Measurements from ENCODE around the gene TM4SF4. TPM values are rescaled to one million over a fixed set of nuclear protein-coding genes. Genes with fewer than 3 reads are reported as not detected.

The TM4SF4 gene
- polyA plus RNA-seq, 1 donor from 2014 or later = not detected

- H3K9me3 ChIP-seq (ENCODE audit: low read length) = no peaks in the 10 kb centered on the region
These were observed 32.0 kb downstream of the TM4SF4 start for GRCh38 chr3:149506540-149506939.

DNA sequence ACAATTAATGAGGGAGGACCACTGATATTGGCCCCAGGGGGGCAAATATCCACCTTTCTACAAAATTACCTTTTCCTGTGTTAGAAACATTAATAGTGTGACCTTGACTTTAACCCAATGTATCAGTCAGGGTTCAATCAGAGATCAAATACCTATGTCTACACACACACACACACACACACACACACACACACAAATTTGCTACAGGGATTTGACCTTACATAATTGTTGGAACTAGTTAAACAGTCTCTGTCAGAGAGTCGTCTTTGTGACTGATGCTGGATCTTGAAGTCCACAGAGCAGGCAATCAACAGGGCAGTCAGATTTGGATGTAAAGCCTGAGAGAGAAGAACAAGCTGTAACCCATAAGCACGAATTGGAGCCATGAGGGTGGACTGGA, 32.5 kb downstream of the TM4SF4 start:
- H3K79me2 ChIP-seq (replicated peaks; ENCODE audit: insufficient read depth, low read length) = no peaks in the 10 kb centered on the region
- H3K9ac ChIP-seq (ENCODE audit: low read length) = no peak overlapping the region
- H3F3A ChIP-seq (ENCODE audit: insufficient read depth, low read length, poor library complexity, severe bottlenecking) = no peaks in the 10 kb centered on the region
- H3K9me2 ChIP-seq (ENCODE audit: insufficient read depth, low read length) = no peaks in the 10 kb centered on the region
- no peak overlapping the region for H2AFZ ChIP-seq (ENCODE audit: low read depth, low read length)
- no peaks in the 10 kb centered on the region for H4K20me1 ChIP-seq (ENCODE audit: insufficient read depth)
- no peak overlapping the region for H3K27ac ChIP-seq (ENCODE audit: low read length)
- no peak overlapping the region for H3K4me2 ChIP-seq (ENCODE audit: low read length)
- TF ChIP-seq MXI1 (conservative IDR thresholded peaks at IDR 0.05; ENCODE audit: poor library complexity, severe bottlenecking) (no peak), CTCF (IDR thresholded peaks at IDR 0.05; ENCODE audit: poor library complexity, severe bottlenecking) (no peak), EP300 (conservative IDR thresholded peaks at IDR 0.05; ENCODE audit: poor library complexity, severe bottlenecking) (no peak), EZH2 (IDR thresholded peaks at IDR 0.05; ENCODE audit: borderline replicate concordance, insufficient read depth, low read length, poor library complexity, severe bottlenecking) (no peak), TAF1 (IDR thresholded peaks at IDR 0.05; ENCODE audit: low read depth) (no peak), POLR2AphosphoS5 (IDR thresholded peaks at IDR 0.05) (no peak), RAD21 (conservative IDR thresholded peaks at IDR 0.05) (no peak)
- H3K9me3 ChIP-seq (ENCODE audit: low read length) = no peaks in the 10 kb centered on the region
- no peaks in the 10 kb centered on the region for H3K36me3 ChIP-seq (ENCODE audit: insufficient read depth, low read length)
- no peaks in the 10 kb centered on the region for H3K27me3 ChIP-seq (ENCODE audit: insufficient read depth, low read depth, low read length)
- no peak overlapping the region for H3K4me3 ChIP-seq (ENCODE audit: low read length)

More at GRCh38 chr3:149506540-149506939, 32.0 kb downstream of the TM4SF4 start:
- H4K20me1 ChIP-seq (ENCODE audit: insufficient read depth) = no peaks in the 10 kb centered on the region
- H3K36me3 ChIP-seq (ENCODE audit: insufficient read depth, low read length) = no peaks in the 10 kb centered on the region
- no peaks in the 10 kb centered on the region for H3K27me3 ChIP-seq (ENCODE audit: insufficient read depth, low read depth, low read length)
- H3F3A ChIP-seq (ENCODE audit: insufficient read depth, low read length, poor library complexity, severe bottlenecking) = no peaks in the 10 kb centered on the region
- H3K4me2 ChIP-seq (ENCODE audit: low read length) = no peak overlapping the region
- H2AFZ ChIP-seq (ENCODE audit: low read depth, low read length) = no peak overlapping the region
- H3K9ac ChIP-seq (ENCODE audit: low read length) = no peak overlapping the region
- H3K9me2 ChIP-seq (ENCODE audit: insufficient read depth, low read length) = no peaks in the 10 kb centered on the region
- H3K79me2 ChIP-seq (replicated peaks; ENCODE audit: insufficient read depth, low read length) = no peaks in the 10 kb centered on the region
- TF ChIP-seq MXI1 (conservative IDR thresholded peaks at IDR 0.05; ENCODE audit: poor library complexity, severe bottlenecking) (no peak), EP300 (conservative IDR thresholded peaks at IDR 0.05; ENCODE audit: poor library complexity, severe bottlenecking) (no peak), TAF1 (IDR thresholded peaks at IDR 0.05; ENCODE audit: low read depth) (no peak), SMC3 (conservative IDR thresholded peaks at IDR 0.05; ENCODE audit: poor library complexity) (no peak), POLR2AphosphoS5 (IDR thresholded peaks at IDR 0.05) (no peak), RAD21 (conservative IDR thresholded peaks at IDR 0.05) (no peak), EZH2 (IDR thresholded peaks at IDR 0.05; ENCODE audit: borderline replicate concordance, insufficient read depth, low read length, poor library complexity, severe bottlenecking) (no peak)
- H3K4me3 ChIP-seq (ENCODE audit: low read length) = no peak overlapping the region
- no peak overlapping the region for H3K27ac ChIP-seq (ENCODE audit: low read length)

DNA sequence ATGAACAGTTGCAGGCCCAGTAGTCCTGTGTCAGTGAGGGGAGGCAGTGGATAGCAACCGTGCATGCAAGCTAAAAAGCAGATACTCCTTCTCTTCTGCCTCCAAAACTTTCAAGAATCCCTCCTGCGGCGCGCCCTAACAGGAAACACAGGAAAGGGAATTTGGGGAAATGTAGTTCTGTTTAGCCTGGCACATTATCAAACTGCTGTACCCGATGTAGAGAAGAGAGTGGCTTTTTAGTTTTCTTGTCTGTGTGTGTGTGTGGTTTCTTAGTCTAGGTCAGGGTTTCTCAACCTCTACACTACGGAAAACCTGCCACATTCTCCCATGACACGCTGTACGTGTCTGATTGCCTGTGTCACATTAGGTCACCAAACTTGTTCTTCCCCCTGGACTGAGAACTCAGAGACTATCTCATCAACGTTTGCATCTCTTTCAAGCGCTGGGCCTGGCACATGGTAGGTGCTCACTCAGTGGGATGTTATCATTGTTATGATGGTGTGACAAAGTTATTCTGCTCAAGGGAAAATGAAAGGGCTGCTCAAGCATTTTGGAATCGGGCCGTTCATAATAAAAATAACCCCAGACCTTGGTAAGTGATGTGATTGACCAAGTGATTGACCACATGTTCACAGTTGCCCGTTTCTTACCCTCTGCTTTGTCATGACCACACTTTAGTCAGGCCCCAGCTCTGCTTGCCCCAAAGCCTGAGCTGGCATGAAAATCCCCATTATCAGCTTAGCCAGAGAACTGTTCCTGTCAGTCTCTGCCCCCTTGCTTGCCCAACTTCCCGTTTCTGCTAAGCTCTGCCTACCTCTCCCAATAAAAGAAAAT, 33.2 kb downstream of the TM4SF4 start:
- H3K9me2 ChIP-seq (ENCODE audit: insufficient read depth, low read length) = no peaks in the 10 kb centered on the region
- TF ChIP-seq EZH2 (IDR thresholded peaks at IDR 0.05; ENCODE audit: borderline replicate concordance, insufficient read depth, low read length, poor library complexity, severe bottlenecking) (no peak), EP300 (conservative IDR thresholded peaks at IDR 0.05; ENCODE audit: poor library complexity, severe bottlenecking) (no peak), POLR2AphosphoS5 (IDR thresholded peaks at IDR 0.05) (no peak), SMC3 (conservative IDR thresholded peaks at IDR 0.05; ENCODE audit: poor library complexity) (no peak), MXI1 (conservative IDR thresholded peaks at IDR 0.05; ENCODE audit: poor library complexity, severe bottlenecking) (no peak), RAD21 (conservative IDR thresholded peaks at IDR 0.05) (no peak), TAF1 (IDR thresholded peaks at IDR 0.05; ENCODE audit: low read depth) (no peak), CTCF (IDR thresholded peaks at IDR 0.05; ENCODE audit: poor library complexity, severe bottlenecking) (no peak)
- TF ChIP-seq, protein P1, sequence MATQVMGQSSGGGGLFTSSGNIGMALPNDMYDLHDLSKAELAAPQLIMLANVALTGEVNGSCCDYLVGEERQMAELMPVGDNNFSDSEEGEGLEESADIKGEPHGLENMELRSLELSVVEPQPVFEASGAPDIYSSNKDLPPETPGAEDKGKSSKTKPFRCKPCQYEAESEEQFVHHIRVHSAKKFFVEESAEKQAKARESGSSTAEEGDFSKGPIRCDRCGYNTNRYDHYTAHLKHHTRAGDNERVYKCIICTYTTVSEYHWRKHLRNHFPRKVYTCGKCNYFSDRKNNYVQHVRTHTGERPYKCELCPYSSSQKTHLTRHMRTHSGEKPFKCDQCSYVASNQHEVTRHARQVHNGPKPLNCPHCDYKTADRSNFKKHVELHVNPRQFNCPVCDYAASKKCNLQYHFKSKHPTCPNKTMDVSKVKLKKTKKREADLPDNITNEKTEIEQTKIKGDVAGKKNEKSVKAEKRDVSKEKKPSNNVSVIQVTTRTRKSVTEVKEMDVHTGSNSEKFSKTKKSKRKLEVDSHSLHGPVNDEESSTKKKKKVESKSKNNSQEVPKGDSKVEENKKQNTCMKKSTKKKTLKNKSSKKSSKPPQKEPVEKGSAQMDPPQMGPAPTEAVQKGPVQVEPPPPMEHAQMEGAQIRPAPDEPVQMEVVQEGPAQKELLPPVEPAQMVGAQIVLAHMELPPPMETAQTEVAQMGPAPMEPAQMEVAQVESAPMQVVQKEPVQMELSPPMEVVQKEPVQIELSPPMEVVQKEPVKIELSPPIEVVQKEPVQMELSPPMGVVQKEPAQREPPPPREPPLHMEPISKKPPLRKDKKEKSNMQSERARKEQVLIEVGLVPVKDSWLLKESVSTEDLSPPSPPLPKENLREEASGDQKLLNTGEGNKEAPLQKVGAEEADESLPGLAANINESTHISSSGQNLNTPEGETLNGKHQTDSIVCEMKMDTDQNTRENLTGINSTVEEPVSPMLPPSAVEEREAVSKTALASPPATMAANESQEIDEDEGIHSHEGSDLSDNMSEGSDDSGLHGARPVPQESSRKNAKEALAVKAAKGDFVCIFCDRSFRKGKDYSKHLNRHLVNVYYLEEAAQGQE (IDR thresholded peaks at IDR 0.05; ENCODE audit: borderline replicate concordance) = no peak
- no peak overlapping the region for H3K9ac ChIP-seq (ENCODE audit: low read length)
- no peak overlapping the region for H3K4me2 ChIP-seq (ENCODE audit: low read length)
- H3K4me3 ChIP-seq (ENCODE audit: low read length) = no peak overlapping the region
- H2AFZ ChIP-seq (ENCODE audit: low read depth, low read length) = no peak overlapping the region
- H3F3A ChIP-seq (ENCODE audit: insufficient read depth, low read length, poor library complexity, severe bottlenecking) = no peaks in the 10 kb centered on the region
- no peaks in the 10 kb centered on the region for H3K36me3 ChIP-seq (ENCODE audit: insufficient read depth, low read length)
- no peaks in the 10 kb centered on the region for H3K9me3 ChIP-seq (ENCODE audit: low read length)
- H3K27me3 ChIP-seq (ENCODE audit: insufficient read depth, low read depth, low read length) = no peaks in the 10 kb centered on the region
- no peak overlapping the region for H3K27ac ChIP-seq (ENCODE audit: low read length)
- H3K79me2 ChIP-seq (replicated peaks; ENCODE audit: insufficient read depth, low read length) = no peaks in the 10 kb centered on the region
- H4K20me1 ChIP-seq (ENCODE audit: insufficient read depth) = no peaks in the 10 kb centered on the region

Measured in neural cell (in vitro differentiated cells).